Measurements from ENCODE around the gene SLC25A33. TPM values are rescaled to one million over a fixed set of nuclear protein-coding genes. Genes with fewer than 3 reads are reported as not detected.
"Not testable (repeated sequence)": the region's sequence is repeated elsewhere in the genome, so short reads cannot be mapped to it uniquely, and the experiment has no call there.

The SLC25A33 gene
- total and polyA plus RNA-seq, 7 experiments from 2014 or later: 2.5 to 8.0 (median 5.3) TPM

DNA sequence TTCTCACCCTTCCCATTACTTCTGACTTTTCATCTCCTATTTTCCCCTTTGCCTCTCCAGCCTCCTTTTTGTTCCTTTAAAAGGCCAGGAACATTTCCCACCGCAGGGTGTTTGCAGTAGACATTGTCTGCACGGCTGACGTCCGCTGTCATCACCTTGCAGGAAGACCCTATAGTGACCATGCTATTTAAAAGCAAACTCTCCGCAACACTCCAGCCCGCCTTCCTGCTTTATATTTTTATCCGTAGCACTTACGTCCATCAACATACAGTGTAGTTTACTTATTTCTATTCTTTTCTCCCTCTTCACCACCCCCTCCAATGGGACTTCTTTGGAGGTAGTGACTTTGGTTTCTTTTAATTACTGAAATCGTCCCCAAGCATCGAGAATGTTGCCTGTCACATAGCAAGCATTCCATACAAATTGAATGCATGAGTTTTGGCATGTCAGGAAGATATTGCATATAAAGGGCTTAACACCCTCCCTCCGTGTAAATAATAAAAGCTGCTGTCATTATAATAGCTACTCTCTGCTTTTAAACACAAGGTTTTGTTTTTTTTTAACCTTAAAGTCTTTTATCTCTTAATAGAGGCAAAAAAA, 19.8 kb downstream of the SLC25A33 start:
- H3K27ac Mint-ChIP-seq: peak overlapping the region in 8 of 9 donors; percentile 36 to 96 (median 82)
- H3K4me1 ChIP-seq (ENCODE audit: control insufficient read depth in 2 of 2, insufficient read depth in 2 of 2, low read length in 2 of 2): peaks cover 14 to 27% of the 10 kb centered on the region in 2 donors
- peak overlapping the region in 9 of 10 donors; percentile 42 to 81 (median 70) for H3K4me3 Mint-ChIP-seq
- ChIA-PET POLR2A (interaction anchor here (1.1 to 1.4 kb wide), 2 partner anchors 18 to 322 kb away, joined by 3 read pairs; no protein-coding TSS in a partner anchor), CTCF (interaction anchor here (0.9 kb wide), 1 partner anchor 63 kb away, joined by 4 read pairs; no protein-coding TSS in a partner anchor)
- H3K9me3 ChIP-seq (ENCODE audit: control insufficient read depth in 2 of 3, low read length in 3 of 3): no peaks in the 10 kb centered on the region
- intact Hi-C loops (cut with micrococcal nuclease): loop anchor here in 1 of 2 donors (1.0 to 2.0 kb wide), 2 partner anchors 20 to 64 kb away; partner anchors contain the start of gene SLC25A33
- peak; percentile 34 for ATAC-seq
- H3K4me3 ChIP-seq (ENCODE audit: low read length): no peak overlapping the region
- peaks cover 22 to 46% (median 33%) of the 10 kb centered on the region in 7 donors for H3K4me1 Mint-ChIP-seq
- H3K27me3 Mint-ChIP-seq: no peaks in the 10 kb centered on the region
- no peak for DNase-seq
- peak overlapping the region; percentile 28 for H3K27ac ChIP-seq (ENCODE audit: low read depth, low read length)
- H3K36me3 Mint-ChIP-seq: peaks cover 0 to 16% (median 12%) of the 10 kb centered on the region in 5 donors
- no peaks in the 10 kb centered on the region for H3K27me3 ChIP-seq (ENCODE audit: control insufficient read depth in 2 of 2, insufficient read depth in 2 of 2, low read length in 2 of 2)
- H3K9me3 Mint-ChIP-seq: no peaks in the 10 kb centered on the region
- peaks cover 0 to 18% (median 0%) of the 10 kb centered on the region in 3 experiments for H3K36me3 ChIP-seq (ENCODE audit: control insufficient read depth in 2 of 3, insufficient read depth in 3 of 3, low read length in 3 of 3)

DNA sequence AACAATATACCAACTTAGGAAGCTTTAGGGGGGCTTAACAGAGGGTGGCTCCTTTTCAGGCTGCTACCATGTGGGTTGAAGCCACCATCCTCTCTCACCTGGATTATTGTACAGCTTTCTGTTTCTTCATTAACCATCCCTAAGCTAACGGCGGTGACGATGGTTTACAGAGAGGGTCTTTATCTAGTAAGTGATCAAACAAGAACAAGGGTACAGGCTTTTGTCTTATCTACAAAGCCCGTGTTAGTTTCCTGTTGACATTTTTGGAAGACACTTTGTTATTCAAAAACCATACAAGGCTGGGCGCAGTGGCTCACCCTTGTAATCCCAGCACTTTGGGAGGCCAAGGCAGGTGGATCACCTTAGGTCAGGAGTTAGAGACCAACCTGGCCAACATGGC, 20.4 kb downstream of the SLC25A33 start:
- DNase-seq (peak in 7 of 9 donors; percentile 27 to 71 (median 35)), ATAC-seq (peak; percentile 74)
- intact Hi-C loops (cut with micrococcal nuclease): loop anchor here in 1 of 2 donors (2.0 kb wide), 1 partner anchor 21 kb away; the partner anchor contains the start of gene SLC25A33
- Mint-ChIP-seq H3K9me3 (no peaks in the 10 kb centered on the region), H3K4me1 (peaks cover 22 to 46% (median 33%) of the 10 kb centered on the region in 7 donors), H3K36me3 (peaks cover 0 to 16% (median 12%) of the 10 kb centered on the region in 5 donors), H3K4me3 (peak overlapping the region in 9 of 10 donors; percentile 42 to 81 (median 70)), H3K27me3 (no peaks in the 10 kb centered on the region), H3K27ac (peak overlapping the region in 8 of 9 donors; percentile 36 to 96 (median 82))
- Histone ChIP-seq H3K27me3 (ENCODE audit: control insufficient read depth in 2 of 2, insufficient read depth in 2 of 2, low read length in 2 of 2) (no peaks in the 10 kb centered on the region), H3K36me3 (ENCODE audit: control insufficient read depth in 2 of 3, insufficient read depth in 3 of 3, low read length in 3 of 3) (peaks cover 0 to 18% (median 0%) of the 10 kb centered on the region in 3 experiments), H3K27ac (ENCODE audit: low read depth, low read length) (peak overlapping the region; percentile 36), H3K4me1 (ENCODE audit: control insufficient read depth in 2 of 2, insufficient read depth in 2 of 2, low read length in 2 of 2) (peaks cover 14 to 27% of the 10 kb centered on the region in 2 donors), H3K9me3 (ENCODE audit: control insufficient read depth in 2 of 3, low read length in 3 of 3) (no peaks in the 10 kb centered on the region), H3K4me3 (ENCODE audit: low read length) (no peak overlapping the region)
- ChIA-PET CTCF (interaction anchor here (0.7 kb wide), 1 partner anchor 14 kb away, joined by 3 read pairs; no protein-coding TSS in a partner anchor), POLR2A (interaction anchor here (1.1 to 1.4 kb wide), 2 partner anchors 19 to 322 kb away, joined by 3 read pairs; no protein-coding TSS in a partner anchor)

DNA sequence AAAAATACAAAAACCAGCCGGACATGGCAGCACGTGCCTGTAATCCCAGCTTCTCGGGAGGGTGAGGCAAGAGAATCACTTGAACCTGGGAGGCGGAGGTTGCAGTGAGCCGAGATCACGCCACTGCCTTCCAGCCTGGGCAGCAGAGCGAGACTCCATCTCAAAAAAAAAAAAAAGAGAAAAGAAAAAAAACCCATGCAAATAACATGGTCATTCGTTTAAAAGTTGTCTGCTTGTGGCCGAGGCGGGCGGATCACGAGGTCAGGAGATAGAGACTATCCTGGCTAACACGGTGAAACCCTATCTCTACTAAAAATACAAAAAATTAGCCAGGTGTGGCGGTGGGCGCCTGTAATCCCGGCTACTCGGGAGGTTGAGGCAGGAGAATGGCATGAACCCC, 20.8 kb downstream of the SLC25A33 start:
- H3K27ac Mint-ChIP-seq: peak overlapping the region in 8 of 9 donors; percentile 36 to 96 (median 82)
- intact Hi-C loops (cut with micrococcal nuclease); ATAC-seq; H3K27me3 ChIP-seq (ENCODE audit: control insufficient read depth in 2 of 2, insufficient read depth in 2 of 2, low read length in 2 of 2); H3K4me3 ChIP-seq (ENCODE audit: low read length); DNase-seq; H3K27me3 Mint-ChIP-seq; H3K9me3 Mint-ChIP-seq; H3K9me3 ChIP-seq (ENCODE audit: control insufficient read depth in 2 of 3, low read length in 3 of 3): not testable (repeated sequence)
- peaks cover 0 to 18% (median 0%) of the 10 kb centered on the region in 3 experiments for H3K36me3 ChIP-seq (ENCODE audit: control insufficient read depth in 2 of 3, insufficient read depth in 3 of 3, low read length in 3 of 3)
- peaks cover 22 to 46% (median 33%) of the 10 kb centered on the region in 7 donors for H3K4me1 Mint-ChIP-seq
- peaks cover 14 to 27% of the 10 kb centered on the region in 2 donors for H3K4me1 ChIP-seq (ENCODE audit: control insufficient read depth in 2 of 2, insufficient read depth in 2 of 2, low read length in 2 of 2)
- peaks cover 0 to 15% (median 11%) of the 10 kb centered on the region in 5 donors for H3K36me3 Mint-ChIP-seq
- POLR2A ChIA-PET: interaction anchor here (1.1 to 1.4 kb wide), 2 partner anchors 19 to 323 kb away, joined by 3 read pairs; no protein-coding TSS in a partner anchor
- peak overlapping the region; percentile 36 for H3K27ac ChIP-seq (ENCODE audit: low read depth, low read length)
- CTCF ChIA-PET: interaction anchor here (0.7 kb wide), 1 partner anchor 13 kb away, joined by 3 read pairs; no protein-coding TSS in a partner anchor
- H3K4me3 Mint-ChIP-seq: peak overlapping the region in 7 of 10 donors; percentile 43 to 81 (median 62)

DNA sequence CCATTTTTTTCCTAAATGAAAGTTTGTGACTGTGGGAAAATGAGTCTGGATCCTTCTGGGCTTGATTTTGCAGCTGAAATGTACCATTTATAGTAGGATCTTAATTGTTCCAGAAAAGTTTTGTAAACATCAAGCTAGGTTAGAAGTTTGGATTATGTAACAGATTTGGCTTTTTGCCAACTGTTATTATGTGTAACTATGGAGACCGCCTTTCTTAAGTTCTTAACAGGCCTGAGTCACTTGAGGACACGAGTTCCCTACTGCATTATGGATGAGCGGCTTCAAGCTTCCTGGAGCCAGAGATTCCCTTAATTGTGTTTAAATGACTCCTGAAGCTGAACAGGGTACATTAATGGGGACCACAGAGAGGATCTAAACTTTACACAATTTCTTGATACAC, 22.2 kb downstream of the SLC25A33 start:
- Histone ChIP-seq H3K27ac (ENCODE audit: low read depth, low read length) (no peak overlapping the region), H3K4me3 (ENCODE audit: low read length) (no peak overlapping the region), H3K27me3 (ENCODE audit: control insufficient read depth in 2 of 2, insufficient read depth in 2 of 2, low read length in 2 of 2) (no peaks in the 10 kb centered on the region), H3K36me3 (ENCODE audit: control insufficient read depth in 2 of 3, insufficient read depth in 3 of 3, low read length in 3 of 3) (peaks cover 0 to 5% (median 0%) of the 10 kb centered on the region in 3 experiments), H3K9me3 (ENCODE audit: control insufficient read depth in 2 of 3, low read length in 3 of 3) (no peaks in the 10 kb centered on the region), H3K4me1 (ENCODE audit: control insufficient read depth in 2 of 2, insufficient read depth in 2 of 2, low read length in 2 of 2) (peaks cover 14 to 27% of the 10 kb centered on the region in 2 donors)
- ChIA-PET POLR2A (interaction anchor here (0.7 to 1.0 kb wide), 2 partner anchors 13 to 552 kb away, joined by 4 to 7 read pairs; no protein-coding TSS in a partner anchor), CTCF (no interaction called here)
- Mint-ChIP-seq H3K36me3 (peaks cover 0 to 3% (median 3%) of the 10 kb centered on the region in 5 donors), H3K4me3 (no peak overlapping the region), H3K9me3 (no peaks in the 10 kb centered on the region), H3K27me3 (no peaks in the 10 kb centered on the region), H3K4me1 (peaks cover 22 to 42% (median 33%) of the 10 kb centered on the region in 7 donors), H3K27ac (peak overlapping the region in 7 of 9 donors; percentile 21 to 96 (median 72))
- DNase-seq: peak in 7 of 9 donors; percentile 23 to 71 (median 40)
- intact Hi-C loops (cut with micrococcal nuclease): no loop called here
- peak; percentile 66 for ATAC-seq

DNA sequence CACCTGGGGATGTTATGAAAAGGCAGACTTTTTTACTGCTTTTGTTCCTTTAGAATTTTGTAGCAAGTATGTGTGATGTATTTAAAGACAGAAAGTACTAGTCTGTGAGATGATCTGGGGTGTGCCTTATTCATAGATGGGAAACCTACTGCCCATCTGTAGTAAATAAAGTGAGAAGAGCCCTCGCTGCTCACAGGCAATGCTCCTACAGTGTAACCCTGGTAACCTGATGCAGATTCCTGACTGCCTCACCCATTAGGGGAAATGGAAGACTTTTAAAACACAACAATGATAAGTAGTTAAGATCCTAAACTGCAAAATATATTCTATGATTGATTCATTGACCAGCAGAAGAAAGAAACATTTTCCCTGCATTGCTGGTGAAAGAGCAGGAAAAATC, 30.0 kb downstream of the SLC25A33 start:
- no peaks in the 10 kb centered on the region for H3K4me1 Mint-ChIP-seq

DNA sequence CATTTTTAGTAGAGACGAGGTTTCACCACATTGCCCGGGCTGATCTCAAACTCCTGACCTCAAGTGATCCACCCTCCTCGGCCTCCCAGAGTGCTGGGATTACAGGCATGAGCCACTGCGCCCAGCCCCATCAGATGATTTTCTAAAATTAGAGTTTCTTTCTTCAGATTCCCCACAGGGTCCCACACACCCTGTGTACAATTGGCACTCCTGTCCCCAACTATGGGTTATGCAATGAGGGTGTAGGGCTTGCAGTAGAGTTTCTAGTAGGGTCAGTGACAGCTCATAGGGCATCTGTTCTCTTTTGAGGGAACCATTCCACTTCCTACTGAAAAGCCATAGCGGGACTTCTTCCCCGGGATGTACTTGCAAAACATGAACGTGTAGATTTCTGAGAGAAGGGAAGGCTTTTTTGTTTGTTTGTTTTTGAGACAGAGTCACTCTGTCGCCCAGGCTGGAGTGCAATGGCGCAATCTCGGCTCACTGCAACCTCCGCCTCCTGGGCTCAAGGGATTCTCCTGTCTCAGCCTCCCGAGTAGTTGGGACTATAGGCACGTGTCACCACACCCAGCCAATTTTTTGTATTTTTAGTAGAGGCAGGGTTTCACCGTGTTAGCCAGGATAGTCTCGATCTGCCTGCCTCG, 31.7 kb downstream of the SLC25A33 start:
- intact Hi-C loops (cut with micrococcal nuclease): loop anchor here in 1 of 2 donors (5.0 kb wide), 1 partner anchor 279 kb away; the partner anchor contains the start of gene SPSB1
- H3K27me3 ChIP-seq (ENCODE audit: control insufficient read depth in 2 of 2, insufficient read depth in 2 of 2, low read length in 2 of 2); H3K27me3 Mint-ChIP-seq; H3K27ac ChIP-seq (ENCODE audit: low read depth, low read length); DNase-seq; H3K4me3 Mint-ChIP-seq; H3K36me3 ChIP-seq (ENCODE audit: control insufficient read depth in 2 of 3, insufficient read depth in 3 of 3, low read length in 3 of 3); H3K4me1 ChIP-seq (ENCODE audit: control insufficient read depth in 2 of 2, insufficient read depth in 2 of 2, low read length in 2 of 2); POLR2A ChIA-PET; H3K4me3 ChIP-seq (ENCODE audit: low read length); H3K4me1 Mint-ChIP-seq; H3K9me3 Mint-ChIP-seq; ATAC-seq; H3K9me3 ChIP-seq (ENCODE audit: control insufficient read depth in 2 of 3, low read length in 3 of 3): not testable (repeated sequence)
- peaks cover 0 to 13% (median 3%) of the 10 kb centered on the region in 5 donors for H3K36me3 Mint-ChIP-seq
- CTCF ChIA-PET: interaction anchor here (0.8 to 4.4 kb wide), 4 partner anchors 75 to 311 kb away, joined by 3 to 34 read pairs (median 3); no protein-coding TSS in a partner anchor
- H3K27ac Mint-ChIP-seq: peak overlapping the region in 1 of 9 donors; percentile 41

More for the DNA sequence above, 30.0 kb downstream of the SLC25A33 start:
- ATAC-seq (no peak), DNase-seq (no peak)
- Mint-ChIP-seq H3K36me3 (peaks cover 0 to 9% (median 3%) of the 10 kb centered on the region in 5 donors), H3K4me3 (no peak overlapping the region), H3K27me3 (no peaks in the 10 kb centered on the region), H3K27ac (peak overlapping the region in 2 of 9 donors; percentile 43 to 51), H3K9me3 (no peaks in the 10 kb centered on the region)
- Histone ChIP-seq H3K27ac (ENCODE audit: low read depth, low read length) (no peak overlapping the region), H3K4me3 (ENCODE audit: low read length) (no peak overlapping the region), H3K27me3 (ENCODE audit: control insufficient read depth in 2 of 2, insufficient read depth in 2 of 2, low read length in 2 of 2) (no peaks in the 10 kb centered on the region), H3K4me1 (ENCODE audit: control insufficient read depth in 2 of 2, insufficient read depth in 2 of 2, low read length in 2 of 2) (no peaks in the 10 kb centered on the region), H3K36me3 (ENCODE audit: control insufficient read depth in 2 of 3, insufficient read depth in 3 of 3, low read length in 3 of 3) (peaks cover 0 to 5% (median 3%) of the 10 kb centered on the region in 3 experiments), H3K9me3 (ENCODE audit: control insufficient read depth in 2 of 3, low read length in 3 of 3) (no peaks in the 10 kb centered on the region)
- ChIA-PET POLR2A (no interaction called here), CTCF (no interaction called here)
- intact Hi-C loops (cut with micrococcal nuclease): no loop called here

Data from naive thymus-derived CD4-positive, alpha-beta T cell (primary cell).